HCT116 (cell line): ENCODE data around the gene NARF. TPM values are rescaled to one million over a fixed set of nuclear protein-coding genes. Genes with fewer than 3 reads are reported as not detected.

Experiments used
- ATAC-seq: fragments of 200-7000 bp; cut with Tn5 transposase; 2 replicates; pipeline ENCODE4 v1.9.1; 2020; ENCODE audit warnings: mild to moderate bottlenecking, moderate library complexity
- BruUV-seq: library from RNA; stranded (reverse); fragments of 400-500 nt; replicated peaks from 2 replicates; lab custom pipeline; 2021; lab: Mats Ljungman, UMichigan
- CTCF ChIA-PET: fragments of 300-600 bp; sonication (Branson Sonifier 250); formaldehyde crosslinking; loops from one replicate; lab custom pipeline; 2021; ENCODE audit warnings: antibody characterized with exemption; lab: Charles Lee
- POLR2A ChIA-PET: fragments of 300-600, 350-600 bp; sonication (Branson Sonifier 250); formaldehyde crosslinking; loops from one replicate; lab custom pipeline; 2021; ENCODE audit warnings: antibody characterized with exemption; lab: Charles Lee
- RAD21 ChIA-PET, 2 experiments: fragments of 300-600 bp; sonication (Branson Sonifier 250); formaldehyde crosslinking; loops; one replicate each; lab custom pipeline; 2023; ENCODE audit warnings: low total read pairs in 2 of 2; ENCODE audit not compliant: uncharacterized antibody in 2 of 2, unreplicated experiment in 2 of 2, low non-redundant PET in 1 of 2; lab: Charles Lee
- DNase-seq: peaks from one replicate; pipeline ENCODE4 v3.0.0-alpha.2; 2010; ENCODE audit warnings: low read depth, low spot score
- H2AFZ ChIP-seq: fragments of 200-600 bp; shearing (Covaris generic), sonication (generic); 2 replicates; pipeline ENCODE4 v1.6.1; 2017; ENCODE audit warnings: low read depth, mixed run types, mixed read lengths, antibody characterized with exemption, low read length; ENCODE audit not compliant: poor library complexity, severe bottlenecking
- H3K27ac ChIP-seq: 2 replicates; pipeline ENCODE4 v1.5.1; 2012; ENCODE audit warnings: low read depth, low read length
- H3K27me3 ChIP-seq: fragments of 200-600 bp; sonication (generic); 2 replicates; pipeline ENCODE4 v1.6.1; 2016; ENCODE audit warnings: mixed run types, low read length, mixed read lengths; ENCODE audit not compliant: insufficient read depth
- H3K36me3 ChIP-seq, 2 experiments: fragments of 200-500 bp in 1 of 2; fragments of 200-600 bp in 1 of 2; sonication (Bioruptor generic) in 1 of 2; sonication (generic) in 1 of 2; 2 replicates each; pipeline versions ENCODE4 v1.5.1 to v1.6.1; 2014 to 2016; ENCODE audit warnings: low read length in 2 of 2, inconsistent platforms in 1 of 2, mixed read lengths in 1 of 2, mixed run types in 1 of 2; ENCODE audit not compliant: insufficient read depth in 2 of 2, control insufficient read depth in 1 of 2
- H3K4me1 ChIP-seq, 2 experiments: fragments of 200-600 bp in 1 of 2; sonication (generic) in 1 of 2; 2 replicates each; pipeline versions ENCODE4 v1.5.1 to v1.6.1; 2012 to 2017; ENCODE audit warnings: low read length in 2 of 2, inconsistent platforms in 1 of 2, mild to moderate bottlenecking in 1 of 2, mixed read lengths in 1 of 2, mixed run types in 1 of 2, moderate library complexity in 1 of 2; ENCODE audit not compliant: insufficient read depth in 2 of 2, control insufficient read depth in 1 of 2
- H3K4me2 ChIP-seq: fragments of 200-600 bp; sonication (generic); 2 replicates; pipeline ENCODE4 v1.6.1; 2017; ENCODE audit warnings: mixed run types, low read length, mixed read lengths
- H3K4me3 ChIP-seq, 2 experiments: fragments of 200-600 bp in 1 of 2; sonication (generic) in 1 of 2; replicated peaks in 1 of 2; 2 replicates each; pipeline ENCODE4 v1.5.1; 2011 to 2016; ENCODE audit warnings: low read length in 2 of 2, control low read depth in 1 of 2, low read depth in 1 of 2, mild to moderate bottlenecking in 1 of 2, mixed read lengths in 1 of 2, mixed run types in 1 of 2
- H3K79me2 ChIP-seq: fragments of 200-600 bp; sonication (generic); 2 replicates; pipeline ENCODE4 v1.6.1; 2017; ENCODE audit warnings: mild to moderate bottlenecking, mixed run types, low read length, moderate library complexity, mixed read lengths; ENCODE audit not compliant: insufficient read depth
- H3K9ac ChIP-seq: fragments of 200-600 bp; sonication (generic); 2 replicates; pipeline ENCODE4 v1.6.1; 2016; ENCODE audit warnings: low read length, mixed read lengths
- H3K9me2 ChIP-seq: fragments of 200-600 bp; sonication (generic), shearing (Covaris generic); 2 replicates; pipeline ENCODE4 v1.6.1; 2017; ENCODE audit warnings: mixed run types, mild to moderate bottlenecking, moderate library complexity; ENCODE audit not compliant: insufficient read depth
- H3K9me3 ChIP-seq, 2 experiments: fragments of 200-500 bp in 1 of 2; fragments of 200-600 bp in 1 of 2; sonication (Bioruptor generic) in 1 of 2; sonication (generic) in 1 of 2; 2 replicates each; pipeline ENCODE4 v1.6.1; 2014 to 2017; ENCODE audit warnings: low read length in 2 of 2, mixed read lengths in 2 of 2, inconsistent platforms in 1 of 2, low read depth in 1 of 2, mild to moderate bottlenecking in 1 of 2, mixed run types in 1 of 2, moderate library complexity in 1 of 2; ENCODE audit not compliant: control insufficient read depth in 1 of 2, insufficient read depth in 1 of 2
- H4K20me1 ChIP-seq: fragments of 200-600 bp; sonication (generic), shearing (Covaris generic); 2 replicates; pipeline ENCODE4 v1.6.1; 2017; ENCODE audit warnings: mixed run types, mild to moderate bottlenecking, moderate library complexity; ENCODE audit not compliant: insufficient read depth
- EZH2 ChIP-seq: fragments of 200-600 bp; sonication (generic); IDR thresholded peaks from 2 replicates; pipeline ENCODE4 v1.6.1; 2017; ENCODE audit warnings: antibody characterized with exemption, mixed run types
- REST ChIP-seq: IDR thresholded peaks from 2 replicates; pipeline ENCODE4 v1.6.1; 2012; ENCODE audit warnings: low read depth
- intact Hi-C: fragments of 100-400 bp; cut with micrococcal nuclease; formaldehyde crosslinking; loops from 2 replicates; pipeline ENCODE4 v1.10.0; 2022
- total RNA-seq: library from RNA; stranded (reverse); gene quantifications from one replicate; pipeline ENCODE4 v1.2.1, GENCODE V29; 2021; ENCODE audit not compliant: unreplicated experiment

NARF gene
- total RNA-seq, 1 experiment from 2014 or later, result 91.8 TPM

GRCh38 chr17:82490512-82491195 is 32.1 kb downstream of the NARF start:
- intact Hi-C loops, result loop anchor here (5.0 kb wide), 1 partner anchor 37 kb away; no protein-coding TSS in a partner anchor
- no peak overlapping the region for H3K4me2 ChIP-seq
- no peak for TF ChIP-seq EZH2
- TF ChIP-seq, all 23 proteins: peak for 0
- DNase-seq (no peak), ATAC-seq (no peak)
- no peaks in the 10 kb centered on the region for H4K20me1 ChIP-seq
- H3K9me2 ChIP-seq, result no peaks in the 10 kb centered on the region
- H3K79me2 ChIP-seq, result no peaks in the 10 kb centered on the region
- no peak overlapping the region for H3K4me3 ChIP-seq
- ChIA-PET POLR2A (no interaction called here), CTCF (no interaction called here), RAD21 (no interaction called here)
- H3K27me3 ChIP-seq, result no peaks in the 10 kb centered on the region
- H3K36me3 ChIP-seq, result peaks cover 7 to 9% of the 10 kb centered on the region in 2 experiments; a peak in 2 of 4 replicates
- no peaks in the 10 kb centered on the region for H3K9me3 ChIP-seq
- H3K4me1 ChIP-seq, result peaks cover 26 to 34% of the 10 kb centered on the region in 2 experiments
- H3K27ac ChIP-seq, result no peak overlapping the region
- BruUV-seq, result no TSS peak
- H2AFZ ChIP-seq, result no peak overlapping the region
- no peak overlapping the region for H3K9ac ChIP-seq

GRCh38 chr17:82491196-82491530 is 32.6 kb downstream of the NARF start:
- DNase-seq (no peak), ATAC-seq (no peak)
- H3K4me1 ChIP-seq, result peaks cover 31 to 39% of the 10 kb centered on the region in 2 experiments
- H3K36me3 ChIP-seq, result peaks cover 6 to 7% of the 10 kb centered on the region in 2 experiments; a peak in 1 of 4 replicates
- H3K27me3 ChIP-seq, result no peaks in the 10 kb centered on the region
- no peak overlapping the region for H3K27ac ChIP-seq
- no peaks in the 10 kb centered on the region for H3K9me2 ChIP-seq
- no peaks in the 10 kb centered on the region for H3K79me2 ChIP-seq
- H3K4me3 ChIP-seq, result no peak overlapping the region
- RAD21 ChIA-PET, result no interaction called here
- POLR2A ChIA-PET, result no interaction called here
- no peak overlapping the region for H3K4me2 ChIP-seq
- no peak overlapping the region for H2AFZ ChIP-seq
- H4K20me1 ChIP-seq, result no peaks in the 10 kb centered on the region
- no peak overlapping the region for H3K9ac ChIP-seq
- intact Hi-C loops, result loop anchor here (5.0 kb wide), 1 partner anchor 36 kb away; no protein-coding TSS in a partner anchor
- TF ChIP-seq REST, result no peak
- TF ChIP-seq, all 23 proteins: peak for 0
- no TSS peak for BruUV-seq
- no peaks in the 10 kb centered on the region for H3K9me3 ChIP-seq
- CTCF ChIA-PET, result no interaction called here
